ENCODE results near the gene OSBPL2.

OSBPL2 gene

GRCh38 chr20:62303340-62304226, 65.3 kb downstream of the OSBPL2 start:
- DNase-seq: no peak

DNA sequence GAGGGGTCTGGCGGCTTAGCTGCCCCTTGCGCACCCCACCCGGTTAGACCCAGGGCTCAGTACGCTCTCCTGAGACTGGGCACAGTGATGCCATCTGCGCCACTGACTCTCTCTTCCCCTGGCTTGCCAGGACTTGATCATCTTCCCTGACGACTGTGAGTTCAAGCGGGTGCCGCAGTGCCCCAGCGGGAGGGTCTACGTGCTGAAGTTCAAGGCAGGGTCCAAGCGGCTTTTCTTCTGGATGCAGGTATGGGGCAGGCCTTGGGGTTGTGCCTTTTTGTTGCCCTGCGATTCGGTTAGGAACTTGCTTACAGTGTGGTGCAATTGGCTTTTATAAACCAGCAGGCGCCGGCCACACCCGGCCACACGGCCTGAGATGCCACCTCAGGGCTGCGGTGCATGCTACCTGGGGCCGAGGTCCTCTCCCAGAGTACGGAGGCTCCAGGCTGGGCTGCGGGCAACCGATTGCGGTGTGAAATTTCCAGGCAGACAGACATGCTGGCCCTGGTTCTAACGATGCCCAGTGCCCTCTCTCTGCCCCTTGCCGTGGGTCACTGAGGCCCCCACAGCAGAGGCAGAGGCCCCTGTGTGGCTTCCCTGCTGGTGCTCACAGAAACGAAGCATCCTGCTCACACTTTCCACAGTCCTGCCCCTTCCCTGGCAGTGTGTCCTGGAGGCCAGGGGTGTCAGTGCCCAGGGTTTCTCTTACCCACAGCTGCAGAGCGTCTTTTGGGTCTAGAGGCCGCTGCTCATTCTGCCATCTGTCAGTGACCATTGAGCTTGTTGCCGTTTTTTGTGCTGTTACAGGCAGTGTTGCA, 66.2 kb downstream of the OSBPL2 start:
- no peak for DNase-seq

DNA sequence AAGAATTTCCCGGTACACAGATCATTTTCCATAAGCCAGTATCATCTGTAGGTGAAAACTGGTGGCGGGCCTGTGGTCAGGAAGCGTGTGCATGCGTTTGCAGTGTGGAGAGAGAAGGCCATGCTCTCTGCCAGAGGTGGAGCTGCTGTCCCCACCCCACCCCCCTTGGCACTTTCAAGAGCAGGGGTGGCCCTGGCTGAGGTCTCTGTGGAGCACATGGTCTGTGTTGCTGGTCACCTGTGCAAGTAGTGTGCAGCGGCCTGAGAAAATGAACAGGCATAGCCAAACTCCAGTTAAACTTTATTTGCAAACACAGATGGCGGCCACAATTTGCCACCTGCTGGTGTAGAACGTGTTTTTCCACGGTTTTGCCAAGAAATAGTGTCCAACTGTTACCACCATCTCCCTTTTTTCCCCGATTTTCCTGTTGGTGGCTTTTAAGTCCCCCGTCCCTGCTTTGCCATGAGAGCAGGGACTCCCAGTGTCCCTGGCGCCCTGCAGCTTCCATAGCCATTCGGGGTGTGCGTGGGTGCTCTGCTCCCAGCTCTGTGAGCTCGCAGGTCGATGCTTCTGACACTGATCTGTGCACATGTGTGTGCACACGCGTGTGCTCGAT, 66.9 kb downstream of the OSBPL2 start:
- no peak for DNase-seq

DNA sequence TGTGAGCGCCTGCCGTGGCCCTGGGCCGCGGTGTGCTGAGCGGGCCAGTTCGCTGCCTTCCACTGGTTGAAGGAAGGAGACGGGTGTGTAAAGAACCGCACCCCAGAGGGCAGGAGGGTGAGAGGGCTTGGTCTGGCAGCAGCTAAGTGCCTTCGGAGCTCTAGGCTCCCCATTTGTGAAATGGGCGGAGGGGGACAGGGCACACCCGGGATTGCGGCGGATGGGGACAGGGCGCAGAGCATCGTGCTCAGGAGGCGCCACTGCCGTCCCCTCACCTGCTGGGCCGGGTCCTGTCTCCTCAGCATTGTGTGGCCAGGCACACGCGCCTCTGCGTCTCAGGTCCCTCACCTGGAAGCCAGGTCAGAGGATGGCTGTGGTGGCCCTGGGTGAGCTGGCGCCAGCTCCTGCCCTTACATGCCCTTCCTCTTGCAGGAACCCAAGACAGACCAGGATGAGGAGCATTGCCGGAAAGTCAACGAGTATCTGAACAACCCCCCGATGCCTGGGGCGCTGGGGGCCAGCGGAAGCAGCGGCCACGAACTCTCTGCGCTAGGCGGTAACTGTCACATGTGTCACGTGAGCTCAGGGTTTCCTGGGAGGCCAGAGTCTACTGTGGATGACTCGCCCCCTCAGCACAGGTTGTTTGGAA, 67.6 kb downstream of the OSBPL2 start:
- DNase-seq: no peak

DNA sequence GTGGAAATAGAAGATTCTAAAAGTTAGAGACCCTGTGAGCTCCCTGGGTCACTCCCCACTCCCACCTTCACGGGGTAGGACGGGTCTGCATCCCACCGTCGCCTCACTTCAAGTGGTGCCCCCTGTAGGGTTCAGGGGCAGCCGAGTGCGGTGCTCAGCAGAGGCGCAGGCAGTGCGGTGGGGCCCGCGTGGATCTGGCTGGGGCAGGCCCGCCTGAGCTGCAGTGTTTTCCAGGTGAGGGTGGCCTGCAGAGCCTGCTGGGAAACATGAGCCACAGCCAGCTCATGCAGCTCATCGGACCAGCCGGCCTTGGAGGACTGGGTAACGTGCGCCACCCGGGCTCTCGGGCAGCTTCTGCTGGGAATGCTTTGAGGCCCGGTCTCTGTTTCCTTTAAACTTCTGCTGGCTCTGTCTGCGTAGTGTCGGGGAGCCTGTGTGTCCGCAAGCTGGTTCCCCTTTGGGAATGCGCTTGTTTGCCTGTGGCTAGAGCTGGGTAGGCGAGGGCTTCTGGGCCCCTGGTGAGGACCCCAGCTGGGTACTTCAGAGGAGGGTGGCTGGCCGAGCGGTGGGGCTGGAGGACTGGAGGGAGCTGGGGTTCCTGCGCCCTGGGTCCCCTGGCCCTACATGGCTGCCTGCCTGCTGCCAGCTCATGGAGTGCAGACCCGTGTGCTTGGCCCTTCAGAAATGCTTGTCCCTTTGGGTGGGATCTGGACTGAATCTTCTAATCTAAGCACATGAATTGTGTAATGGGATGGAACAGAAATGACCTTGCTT, 68.3 kb downstream of the OSBPL2 start:
- DNase-seq: no peak

GRCh38 chr20:62307226-62308101, 69.1 kb downstream of the OSBPL2 start:
- DNase-seq: no peak

GRCh38 chr20:62308102-62308822, 69.9 kb downstream of the OSBPL2 start:
- DNase-seq: no peak

- no peak for DNase-seq
These were observed 71.0 kb downstream of the OSBPL2 start for GRCh38 chr20:62309198-62309944.

- no peak for DNase-seq
These were observed 71.8 kb downstream of the OSBPL2 start for GRCh38 chr20:62309947-62310756.

DNA sequence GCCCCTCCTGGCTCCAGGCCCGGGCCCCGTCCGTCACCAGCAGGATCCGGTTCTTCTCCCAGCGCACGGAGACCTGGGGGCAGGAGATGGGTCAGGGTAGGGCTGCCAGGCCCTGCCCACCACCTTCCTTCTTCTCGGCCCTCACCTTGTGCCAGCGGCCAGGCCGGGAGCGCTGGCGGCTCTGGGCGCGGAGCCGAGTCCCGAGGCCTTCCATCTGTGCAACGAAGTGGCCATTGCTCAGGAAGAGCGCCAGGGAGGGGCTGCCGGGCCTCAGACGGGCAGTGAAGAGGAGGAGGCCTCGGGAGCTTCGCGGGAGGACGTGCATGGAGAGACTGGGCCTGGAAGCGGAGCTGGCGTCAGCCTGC, 72.4 kb downstream of the OSBPL2 start:
- no peak for DNase-seq

DNA sequence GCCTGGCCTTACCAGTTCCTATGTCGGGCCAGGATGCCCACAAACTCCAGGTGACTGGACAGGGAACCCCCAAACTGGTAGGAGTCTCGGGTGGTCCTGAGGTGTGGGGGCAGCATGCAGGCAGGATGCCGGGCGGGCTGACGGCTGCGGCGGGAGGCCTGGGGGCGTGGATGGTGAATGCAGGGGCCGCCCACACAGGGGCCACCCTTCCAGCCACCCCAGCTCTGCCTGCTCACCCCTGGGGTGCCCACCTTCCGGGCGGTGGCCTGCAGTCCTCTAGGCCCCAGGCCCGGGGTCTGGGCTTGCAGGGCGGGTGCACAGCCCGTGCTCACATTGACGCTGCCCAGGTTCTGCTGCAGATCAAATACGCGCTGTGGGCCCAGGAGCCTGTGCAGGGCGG, 72.8 kb downstream of the OSBPL2 start:
- DNase-seq: no peak

DNA sequence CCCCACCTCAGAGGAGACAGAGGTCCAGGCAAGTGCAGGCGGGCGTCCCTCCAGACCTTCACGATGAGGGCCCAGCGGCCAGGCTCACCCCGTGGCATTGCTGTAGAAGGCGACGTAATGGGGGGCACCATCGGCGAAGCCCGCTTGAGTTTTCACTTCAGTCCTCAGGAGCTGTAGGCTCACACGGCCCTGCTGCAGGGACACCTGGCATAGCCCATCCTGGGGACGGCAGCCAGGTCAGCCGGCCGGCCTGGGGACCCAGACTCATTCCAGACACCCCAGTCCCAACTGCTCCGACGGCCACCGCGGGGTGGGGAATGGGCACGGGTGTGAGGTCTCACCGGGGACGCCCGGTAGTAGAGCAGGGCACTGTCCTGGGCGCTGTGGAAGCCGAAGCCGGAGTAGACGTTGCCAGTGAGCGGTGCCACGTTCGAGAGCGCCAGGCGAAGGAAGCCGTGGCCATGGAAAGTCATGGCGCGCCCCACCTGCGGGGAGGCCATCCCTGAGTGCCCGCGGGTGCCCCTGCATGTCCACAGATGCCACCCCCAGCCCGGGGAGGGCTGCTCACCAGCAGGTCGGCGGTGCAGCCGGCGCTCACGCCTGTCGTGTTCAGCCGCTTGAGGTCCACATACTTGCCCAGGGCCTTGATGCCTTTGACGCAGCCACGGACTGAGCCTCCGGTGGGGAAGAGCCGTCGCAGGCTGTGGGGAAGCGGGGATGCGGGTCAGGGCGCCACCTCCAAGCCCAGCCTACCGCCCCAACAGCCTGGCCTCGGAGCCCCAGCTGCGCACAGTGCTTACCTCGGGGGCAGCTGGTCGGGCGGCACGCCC, 73.7 kb downstream of the OSBPL2 start:
- no peak for DNase-seq

- no peak for DNase-seq
These were observed 74.3 kb downstream of the OSBPL2 start for GRCh38 chr20:62312662-62312977.

- no peak for DNase-seq
These were observed 74.7 kb downstream of the OSBPL2 start for GRCh38 chr20:62313021-62313420.

DNA sequence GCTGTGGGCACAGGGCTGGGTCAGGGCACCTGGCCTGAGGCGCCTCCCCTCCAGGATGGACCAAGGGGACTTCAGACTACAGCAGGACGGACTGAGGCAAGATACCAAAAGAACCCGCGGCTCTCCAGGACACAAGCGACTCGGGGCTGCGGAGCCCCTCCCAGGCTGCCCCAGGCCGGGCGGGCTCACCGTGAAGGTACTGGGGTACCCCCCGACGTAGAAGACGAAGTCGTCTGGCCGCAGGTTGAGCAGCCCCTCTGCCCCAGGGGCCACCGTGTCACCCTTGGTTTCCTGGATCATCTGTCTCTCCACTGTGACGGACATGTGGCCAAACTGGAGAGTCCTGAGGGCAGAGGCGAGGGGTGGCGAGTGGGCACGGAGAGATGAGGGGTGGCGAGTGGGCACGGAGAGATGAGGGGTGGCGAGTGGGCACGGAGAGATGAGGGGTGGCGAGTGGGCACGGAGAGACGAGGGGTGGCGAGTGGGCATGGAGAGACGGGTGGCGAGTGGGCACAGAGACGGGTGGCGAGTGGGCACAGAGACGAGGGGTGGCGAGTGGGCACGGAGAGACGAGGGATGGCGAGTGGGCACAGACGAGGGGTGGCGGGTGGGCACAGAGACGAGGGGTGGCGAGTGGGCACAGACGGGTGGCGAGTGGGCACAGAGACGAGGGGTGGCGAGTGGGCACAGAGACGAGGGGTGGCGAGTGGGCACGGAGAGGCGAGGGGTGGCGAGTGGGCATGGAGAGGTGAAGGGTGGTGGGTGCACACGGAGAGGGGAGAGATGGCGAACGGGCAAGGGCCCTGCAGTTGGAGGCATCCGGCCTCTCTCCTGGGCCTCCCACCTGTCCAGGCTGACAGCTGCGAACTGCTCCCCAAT, 75.4 kb downstream of the OSBPL2 start:
- no peak for DNase-seq

DNA sequence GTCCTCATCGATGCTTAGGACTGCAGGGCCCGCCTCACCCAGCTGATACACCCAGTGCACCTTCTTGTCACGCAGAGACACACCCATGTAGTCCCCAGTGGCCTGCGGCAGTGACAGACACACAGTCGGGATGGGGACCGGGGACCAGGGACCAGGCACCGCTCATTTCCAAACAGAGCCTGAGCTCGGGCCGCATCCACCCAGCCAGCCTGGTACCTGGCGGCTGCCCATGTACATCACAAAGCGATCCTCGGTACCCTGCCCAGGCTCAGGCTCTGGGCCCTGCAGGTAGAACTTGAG, 76.0 kb downstream of the OSBPL2 start:
- DNase-seq: no peak

GRCh38 chr20:62314711-62315302, 76.5 kb downstream of the OSBPL2 start:
- DNase-seq: no peak

Data from NCI-H1105 treated with DMSO at 0.1 percent for 48 hours (cell line).